Subcutaneous adipose tissue (tissue), 4 donors: ENCODE measurements around the gene SPATA32. TPM values are rescaled to one million over a fixed set of nuclear protein-coding genes. Genes with fewer than 3 reads are reported as not detected.

Source experiments
- total RNA-seq, 4 donors: library from RNA; depleted of rRNA; stranded (reverse); fragments of >200 nt; gene quantifications; one replicate each; pipeline ENCODE4 v1.1.0, GENCODE V29; 2016
- TF ChIP-seq, protein P1 (sequence below): fragments of 450-650 bp; IDR thresholded peaks from one replicate; pipeline ENCODE4 v1.5.1; 2016; ENCODE audit warnings: low read depth, mild to moderate bottlenecking, control low read depth, antibody characterized with exemption, moderate library complexity

Gene SPATA32
- total RNA-seq, 4 donors from 2014 or later = not detected

DNA sequence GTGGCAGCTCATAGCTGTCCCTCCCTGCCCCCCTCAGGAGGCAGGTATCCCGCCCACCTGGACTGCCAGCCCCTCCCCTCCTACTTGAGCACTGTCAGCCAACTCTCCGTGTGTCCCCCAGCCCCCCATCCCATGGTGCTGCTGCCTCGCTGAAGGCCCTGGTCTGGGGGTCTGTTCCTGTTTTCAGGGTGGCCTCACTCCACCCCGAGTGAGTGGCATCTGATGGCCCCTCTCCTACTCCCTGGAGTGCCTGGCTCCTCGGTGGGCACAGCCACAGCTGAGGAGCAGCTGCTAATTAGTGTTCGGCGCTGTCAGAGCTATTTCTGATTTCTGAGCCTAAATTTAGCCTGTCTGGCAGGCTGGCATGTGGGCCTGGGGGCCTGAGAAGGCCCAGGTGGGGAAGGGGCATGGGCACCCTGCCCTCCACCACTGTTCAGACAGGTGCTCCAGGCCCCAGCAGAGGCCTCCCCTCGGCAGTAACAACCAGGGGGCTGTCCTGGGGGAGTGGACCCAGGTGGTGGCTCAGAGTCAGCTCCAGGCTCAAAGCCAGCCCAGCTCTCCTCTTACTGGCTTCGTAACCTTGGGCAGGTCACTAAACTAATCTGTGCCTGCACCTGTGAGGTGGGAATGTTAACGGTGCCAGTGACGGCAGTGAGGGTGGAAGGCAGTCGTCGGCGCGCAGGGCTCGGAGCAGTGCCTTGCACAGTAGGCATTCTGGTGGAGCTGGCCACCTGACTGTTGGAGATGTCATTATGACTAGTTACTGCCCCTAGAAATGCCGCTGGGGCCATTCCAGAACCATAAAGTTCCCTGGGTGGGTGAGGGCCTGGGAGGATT lies 33.8 kb downstream of the SPATA32 start:
- TF ChIP-seq, protein P1, sequence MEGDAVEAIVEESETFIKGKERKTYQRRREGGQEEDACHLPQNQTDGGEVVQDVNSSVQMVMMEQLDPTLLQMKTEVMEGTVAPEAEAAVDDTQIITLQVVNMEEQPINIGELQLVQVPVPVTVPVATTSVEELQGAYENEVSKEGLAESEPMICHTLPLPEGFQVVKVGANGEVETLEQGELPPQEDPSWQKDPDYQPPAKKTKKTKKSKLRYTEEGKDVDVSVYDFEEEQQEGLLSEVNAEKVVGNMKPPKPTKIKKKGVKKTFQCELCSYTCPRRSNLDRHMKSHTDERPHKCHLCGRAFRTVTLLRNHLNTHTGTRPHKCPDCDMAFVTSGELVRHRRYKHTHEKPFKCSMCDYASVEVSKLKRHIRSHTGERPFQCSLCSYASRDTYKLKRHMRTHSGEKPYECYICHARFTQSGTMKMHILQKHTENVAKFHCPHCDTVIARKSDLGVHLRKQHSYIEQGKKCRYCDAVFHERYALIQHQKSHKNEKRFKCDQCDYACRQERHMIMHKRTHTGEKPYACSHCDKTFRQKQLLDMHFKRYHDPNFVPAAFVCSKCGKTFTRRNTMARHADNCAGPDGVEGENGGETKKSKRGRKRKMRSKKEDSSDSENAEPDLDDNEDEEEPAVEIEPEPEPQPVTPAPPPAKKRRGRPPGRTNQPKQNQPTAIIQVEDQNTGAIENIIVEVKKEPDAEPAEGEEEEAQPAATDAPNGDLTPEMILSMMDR = no peak

DNA sequence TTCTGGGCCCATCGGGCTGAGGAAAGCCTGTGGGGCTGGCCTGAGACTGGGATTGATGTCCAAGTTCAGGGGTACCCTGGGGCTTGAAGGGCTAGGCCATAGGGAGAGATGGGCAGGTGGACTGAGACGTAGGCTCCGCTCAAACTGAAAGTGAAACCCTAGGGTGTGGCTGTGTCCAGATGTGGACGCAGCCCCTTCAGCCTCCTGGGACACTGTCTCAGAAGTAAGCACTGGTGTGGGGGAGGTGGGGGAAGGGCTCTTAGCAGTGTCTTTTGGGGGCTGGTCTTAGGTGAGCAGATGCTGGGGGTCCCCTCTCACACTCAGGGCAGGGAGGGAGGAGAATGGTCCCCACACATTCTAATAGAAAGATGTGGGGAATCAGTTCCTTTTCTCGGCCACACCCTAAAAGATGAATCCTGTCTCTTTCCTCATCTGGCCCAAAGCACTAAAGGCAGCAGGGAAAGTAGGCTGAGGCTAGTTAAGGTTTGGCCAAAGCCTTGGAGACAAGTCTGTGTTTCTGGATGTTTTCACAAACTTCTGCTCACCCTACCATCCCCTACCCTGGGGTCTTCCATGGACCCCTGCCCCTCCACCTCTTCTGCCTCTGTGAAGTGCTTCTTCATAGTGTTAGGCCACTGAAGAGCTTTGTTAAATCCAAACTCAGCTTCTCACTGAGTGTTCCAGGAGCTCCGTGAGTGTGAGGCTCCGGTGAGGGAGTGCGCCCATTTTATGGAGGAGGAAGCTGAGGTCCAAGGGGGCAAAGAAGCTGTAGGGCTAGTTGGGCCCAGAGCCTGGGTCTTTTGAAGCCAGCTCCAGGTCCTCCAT lies 34.6 kb downstream of the SPATA32 start:
- TF ChIP-seq, protein P1 = no peak

DNA sequence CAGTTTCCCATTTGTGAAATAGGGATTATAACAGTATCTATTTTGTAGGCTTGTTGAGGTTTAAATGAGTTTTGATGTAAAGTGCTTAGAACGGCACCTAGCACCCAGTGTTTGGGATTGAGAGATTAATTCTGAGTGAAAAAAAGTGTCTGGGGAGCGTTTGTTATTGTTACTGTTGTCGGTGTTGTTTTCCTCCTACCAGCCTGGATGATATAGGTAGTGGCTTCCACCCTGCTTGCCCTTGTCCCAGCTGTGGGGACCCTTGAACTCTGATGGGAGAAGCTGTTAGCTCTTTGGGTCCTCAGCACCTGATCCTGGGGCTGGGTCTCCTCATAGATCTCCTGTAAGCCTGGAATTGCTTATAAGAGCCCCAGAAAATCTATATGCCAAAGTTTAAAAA lies 35.3 kb downstream of the SPATA32 start:
- TF ChIP-seq, protein P1 = no peak

DNA sequence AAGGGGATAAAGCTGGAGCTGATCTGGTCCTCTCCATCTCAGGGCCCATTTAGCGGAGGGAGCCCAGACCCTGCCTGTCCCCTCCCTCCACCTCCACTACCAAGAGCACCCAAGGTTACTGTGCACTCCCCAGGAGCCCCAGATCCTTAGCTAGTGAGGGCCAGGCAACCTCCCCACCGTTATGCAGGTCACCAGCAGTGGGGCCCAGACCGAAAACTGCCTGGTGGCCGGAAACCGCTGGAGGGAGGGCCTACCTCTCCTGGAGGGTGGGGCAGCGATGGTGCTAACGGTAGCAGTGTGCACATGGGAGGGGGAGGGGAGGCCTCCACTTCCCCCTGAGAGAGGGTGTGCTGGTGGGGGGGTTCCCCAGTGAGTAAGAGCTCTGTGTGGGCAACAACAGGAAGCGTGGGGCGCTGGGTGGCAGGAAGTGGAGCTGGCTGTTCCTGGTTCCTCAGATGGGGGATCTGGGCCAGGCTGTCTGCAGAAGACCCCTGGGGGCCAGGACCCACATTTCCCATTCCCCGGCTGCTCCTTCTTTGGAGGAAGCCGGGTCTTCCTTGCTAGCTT lies 35.8 kb downstream of the SPATA32 start:
- TF ChIP-seq, protein P1 = no peak

DNA sequence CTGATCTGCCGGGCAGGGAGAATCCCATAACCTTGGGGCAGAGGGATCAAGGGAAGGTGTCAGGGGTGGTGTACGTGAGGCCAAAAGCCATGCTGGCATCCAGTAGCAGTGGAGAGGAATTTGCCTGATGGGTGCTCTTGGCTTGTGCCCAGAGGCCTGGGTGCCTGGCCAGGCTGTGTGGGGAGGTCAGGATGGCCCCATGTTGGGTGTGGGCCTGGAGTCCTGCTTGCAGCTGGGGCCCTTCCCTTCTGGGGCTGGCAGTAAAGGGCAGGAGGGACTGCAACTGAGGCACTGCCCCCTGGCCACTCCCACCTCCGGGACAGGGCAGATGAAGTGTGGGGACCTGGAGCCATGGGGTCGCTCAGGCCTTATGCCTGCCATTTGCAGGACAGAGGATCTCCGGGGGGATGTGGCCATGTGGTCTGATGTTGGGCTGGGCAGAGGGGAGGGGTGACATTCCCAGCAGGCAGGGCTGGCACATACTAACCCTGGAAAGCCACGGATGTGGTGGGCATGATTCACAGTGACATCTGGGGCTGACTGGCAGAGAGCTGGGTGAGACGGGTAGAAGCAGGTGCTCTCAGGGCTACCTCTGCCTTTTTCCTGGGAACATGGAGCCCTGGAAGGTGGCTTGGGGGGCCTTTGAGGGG lies 36.7 kb downstream of the SPATA32 start:
- TF ChIP-seq, protein P1 = no peak

DNA sequence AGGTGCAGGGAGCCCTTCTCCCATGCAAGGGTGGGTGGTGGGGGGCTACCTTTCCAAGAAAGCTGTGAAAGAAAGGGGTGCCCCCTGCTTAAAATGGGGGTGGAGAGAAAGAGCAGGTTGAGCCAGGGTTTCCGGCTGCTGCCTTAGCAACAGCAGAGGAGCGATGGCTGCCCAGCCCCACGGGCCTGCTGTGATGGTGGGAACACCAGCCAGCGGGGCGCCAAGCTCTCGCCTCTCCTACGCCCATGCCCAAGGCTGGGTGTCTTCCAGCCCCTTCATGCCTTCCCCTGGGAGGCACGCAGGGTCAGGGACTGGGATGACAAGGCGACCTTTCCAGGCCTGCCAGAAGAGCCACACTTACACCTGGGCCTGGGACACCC lies 37.2 kb downstream of the SPATA32 start:
- TF ChIP-seq, protein P1 = no peak
